Activated T-cell treated with anti-CD3 and anti-CD28 coated beads for 4 hours (primary cell): Measurements from ENCODE around the gene ZNF556.
"Not testable (repeated sequence)": the region's sequence is repeated elsewhere in the genome, so short reads cannot be mapped to it uniquely, and the experiment has no call there.

ENCODE experiments used
- DNase-seq: peaks from one replicate; pipeline ENCODE4 v3.0.0-alpha.2; 2020

Gene ZNF556

DNA sequence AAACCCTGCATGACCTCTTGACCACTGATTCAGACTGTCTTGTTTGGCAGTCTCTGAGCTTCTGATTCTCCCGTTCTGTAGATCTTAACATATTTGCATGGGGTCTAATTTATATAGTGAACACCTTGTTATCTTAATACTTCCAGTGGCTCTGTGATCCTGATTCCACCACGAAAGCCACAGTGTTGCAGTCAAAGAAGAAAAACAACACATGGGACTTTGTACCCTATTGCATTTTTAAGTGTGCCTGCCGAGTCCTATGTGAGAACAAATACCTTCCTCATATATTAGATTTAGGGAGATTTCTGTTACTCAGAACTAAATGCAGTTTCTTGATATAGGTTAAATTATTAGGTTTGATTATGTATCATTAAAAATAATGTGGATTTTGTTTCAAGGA is 12.3 kb upstream of the ZNF556 start:
- DNase-seq = no peak

DNA sequence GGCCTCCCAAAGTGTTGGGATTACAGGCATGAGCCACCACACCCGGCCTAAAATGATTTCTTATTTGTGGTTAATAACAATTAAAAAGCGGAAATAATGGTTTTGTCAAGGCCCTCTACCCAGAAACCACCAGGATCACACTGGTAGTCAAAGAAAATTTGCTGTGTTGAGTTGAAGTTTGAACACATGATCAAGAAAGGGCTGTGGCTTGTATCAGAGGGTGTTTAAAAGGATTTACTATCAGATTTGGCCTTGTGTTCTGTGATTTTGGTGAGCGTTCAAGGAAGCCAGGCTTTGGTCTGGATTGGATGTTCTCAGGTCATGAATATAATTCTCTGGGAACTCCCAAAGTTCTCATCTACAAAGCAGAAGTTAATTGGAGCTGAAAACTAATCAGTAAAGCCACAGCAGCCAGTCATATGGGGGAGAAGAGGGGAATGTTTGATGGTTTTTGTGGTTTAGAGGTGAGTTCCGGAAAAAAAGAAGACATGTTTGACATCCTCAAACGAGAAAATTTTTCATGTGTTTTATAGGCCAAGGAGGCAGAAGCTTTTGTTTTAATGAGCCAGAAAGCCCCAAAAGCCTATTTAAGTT is 10.6 kb upstream of the ZNF556 start:
- no peak for DNase-seq

- DNase-seq = no peak
Measured at GRCh38 chr19:2858864-2859263, 8.3 kb upstream of the ZNF556 start.

GRCh38 chr19:2863816-2864215 is 3.3 kb upstream of the ZNF556 start:
- no peak for DNase-seq

GRCh38 chr19:2865334-2866100 is 1.6 kb upstream of the ZNF556 start:
- no peak for DNase-seq

DNA sequence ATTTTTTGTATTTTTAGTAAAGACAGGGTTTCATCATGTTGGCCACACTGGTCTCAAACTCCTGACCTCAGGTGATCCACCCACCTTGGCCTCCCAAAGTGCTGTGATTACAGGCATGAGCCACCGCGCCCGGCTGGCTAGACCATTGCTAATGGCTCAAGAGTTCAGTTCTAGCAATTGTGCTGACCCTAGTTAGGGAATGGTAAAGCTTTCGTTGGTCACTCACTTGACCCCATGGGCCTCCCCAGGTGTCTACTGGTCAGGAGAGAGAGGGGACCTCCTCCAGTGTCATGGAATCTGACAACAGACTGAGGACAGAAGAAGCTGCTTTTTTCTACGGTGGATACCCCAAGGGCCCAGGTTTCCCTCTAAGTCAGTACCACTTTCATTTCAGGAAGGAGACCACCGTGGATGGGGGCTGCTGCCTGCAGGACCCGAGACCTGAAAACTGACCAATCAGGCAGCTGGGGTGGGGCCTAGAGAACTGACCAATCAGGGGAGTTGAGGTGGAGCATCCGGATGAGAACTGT is 575 bp upstream of the ZNF556 start:
- no peak for DNase-seq

GRCh38 chr19:2869618-2870017 is 2.5 kb downstream of the ZNF556 start:
- DNase-seq = no peak

- DNase-seq = not testable (repeated sequence)
Measured at GRCh38 chr19:2872175-2872574, 5.0 kb downstream of the ZNF556 start.

DNA sequence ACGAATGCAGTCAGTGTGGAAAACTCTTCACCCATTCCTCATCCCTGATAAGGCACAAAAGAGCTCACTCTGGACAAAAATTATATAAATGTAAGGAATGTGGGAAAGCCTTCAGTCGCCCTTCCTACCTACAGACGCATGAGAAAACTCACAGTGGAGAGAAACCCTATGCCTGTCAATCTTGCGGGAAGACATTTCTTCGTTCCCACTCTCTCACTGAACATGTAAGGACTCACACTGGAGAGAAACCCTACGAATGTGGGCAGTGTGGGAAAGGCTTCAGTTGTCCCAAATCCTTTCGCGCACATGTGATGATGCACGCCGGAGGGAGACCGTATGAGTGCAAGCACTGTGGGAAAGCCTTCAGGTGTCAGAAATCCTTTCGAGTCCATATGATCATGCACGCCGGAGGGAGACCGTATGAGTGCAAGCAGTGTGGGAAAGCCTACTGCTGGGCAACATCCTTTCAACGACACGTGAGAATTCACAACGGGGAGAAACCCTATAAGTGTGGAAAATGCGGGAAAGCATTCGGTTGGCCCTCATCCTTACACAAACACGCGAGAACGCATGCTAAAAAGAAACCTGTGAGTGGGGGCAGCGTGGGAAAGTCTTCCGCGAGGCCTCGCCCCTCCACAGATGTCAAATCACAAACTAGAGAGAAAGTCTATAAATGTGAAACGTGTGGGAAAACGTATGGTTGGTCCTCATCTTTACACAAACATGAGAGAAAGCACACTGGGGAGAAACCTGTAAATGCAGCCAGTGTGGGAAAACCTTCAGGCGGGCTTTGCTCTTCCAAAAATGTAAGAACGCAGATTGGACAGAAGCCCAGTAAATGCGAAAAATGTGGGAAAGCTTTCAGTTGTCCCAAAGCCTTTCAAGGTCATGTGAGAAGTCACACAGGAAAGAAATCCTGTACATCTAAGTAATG is 10.5 kb downstream of the ZNF556 start:
- DNase-seq = no peak

- DNase-seq = no peak
Measured at GRCh38 chr19:2883686-2884439, 16.7 kb downstream of the ZNF556 start.

DNA sequence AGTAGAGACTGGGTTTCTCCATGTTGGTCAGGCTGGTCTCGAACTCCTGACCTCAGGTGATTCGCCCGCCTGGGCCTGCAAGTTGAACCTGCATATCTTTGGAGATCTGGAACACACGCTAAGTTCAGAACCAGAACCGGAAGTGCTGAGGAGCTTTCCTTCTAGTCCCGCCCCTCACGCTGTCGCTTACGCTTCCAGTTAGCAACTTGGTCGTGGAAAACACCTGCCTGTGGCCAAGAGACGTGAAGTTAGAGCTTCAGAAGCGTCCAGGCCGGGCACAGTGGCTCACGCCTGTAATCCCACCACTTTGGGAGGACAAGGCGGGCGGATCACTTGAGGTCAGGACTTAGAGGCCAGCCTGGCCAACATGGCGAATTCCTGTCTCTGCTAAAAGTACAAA is 18.6 kb downstream of the ZNF556 start:
- no peak for DNase-seq

DNA sequence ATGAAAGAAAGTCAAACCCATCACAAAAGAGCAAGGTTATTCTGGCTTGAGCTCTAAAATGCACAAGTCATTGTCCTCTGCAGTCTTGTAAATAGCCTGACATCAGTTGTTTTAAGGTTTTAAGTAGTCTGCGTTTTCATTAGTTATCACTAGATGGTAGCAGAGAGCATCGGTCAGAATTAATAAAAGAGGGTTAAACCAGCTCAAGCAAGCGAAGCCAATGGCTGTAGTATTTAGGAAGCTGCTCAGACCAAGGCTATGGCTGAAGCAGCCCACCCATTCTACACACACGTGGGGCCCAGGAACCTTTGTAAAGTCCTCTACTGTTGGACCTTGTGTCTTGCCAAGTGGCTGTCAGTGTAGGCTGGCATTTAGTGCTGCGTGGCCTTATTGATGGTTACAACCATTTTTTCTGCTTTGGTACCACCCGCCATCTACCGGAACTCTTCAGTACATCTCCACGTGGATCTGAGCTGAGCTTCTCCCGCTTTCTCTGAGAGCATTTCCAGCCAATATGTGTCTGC is 20.3 kb downstream of the ZNF556 start:
- DNase-seq = no peak

- peak; percentile 36 for DNase-seq
Measured at GRCh38 chr19:2888731-2889224, 21.6 kb downstream of the ZNF556 start.

- not testable (repeated sequence) for DNase-seq
Measured at GRCh38 chr19:2890531-2890930, 23.4 kb downstream of the ZNF556 start.

- DNase-seq = no peak
Measured at GRCh38 chr19:2896694-2897093, 29.6 kb downstream of the ZNF556 start.

DNA sequence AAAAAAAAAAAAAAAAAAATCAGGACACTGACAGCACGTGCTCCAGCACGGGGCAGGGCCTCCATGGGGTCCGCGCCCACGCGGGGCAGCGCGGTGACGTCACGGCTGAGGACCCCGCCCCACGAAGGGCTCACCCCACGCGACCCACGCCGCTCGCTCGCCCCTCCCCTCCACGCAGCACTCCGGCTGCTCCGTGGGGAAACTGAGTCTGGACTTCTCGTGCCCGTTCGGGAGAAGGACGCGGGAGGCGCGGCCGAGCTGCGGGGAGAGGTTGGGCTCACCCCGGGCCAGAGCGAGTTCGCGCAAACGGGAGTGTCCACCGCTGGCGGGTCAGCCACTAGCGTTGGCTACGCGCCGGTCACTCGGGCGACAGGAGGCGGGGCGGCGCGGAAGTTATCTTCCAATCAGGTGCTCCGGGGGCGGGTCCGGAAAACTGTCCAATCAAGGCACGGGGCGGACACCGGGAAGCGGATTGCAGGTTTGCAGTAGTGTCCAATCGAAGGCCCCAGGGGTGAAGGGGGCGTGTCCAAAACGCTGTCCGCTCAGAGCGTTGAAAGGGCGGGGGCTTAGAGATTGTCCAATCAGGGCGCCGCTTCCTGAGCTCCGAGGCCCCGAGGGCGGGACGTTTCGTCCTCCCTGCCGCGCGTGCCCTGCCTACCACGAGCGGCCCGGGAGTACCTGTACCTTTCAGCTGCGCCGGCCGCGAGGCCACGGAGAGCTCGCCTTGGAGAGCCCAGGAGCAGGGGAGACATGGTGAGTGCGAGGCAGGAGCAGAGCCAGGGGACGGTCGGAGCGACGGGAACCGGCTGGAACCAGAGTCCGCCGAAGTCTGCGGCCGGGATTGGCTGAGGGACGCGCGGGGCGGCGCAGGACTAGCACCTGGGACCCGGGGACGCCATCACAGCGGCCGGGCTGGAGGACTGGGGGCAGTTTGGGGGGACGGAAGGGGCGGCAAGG is 33.4 kb downstream of the ZNF556 start, which contains the start of gene ZNF57:
ZNF57 (plus strand) TSS at position 633 of the 957 bp plus-strand sequence; CDS start at position 751, 118 bp downstream.
- peak; percentile 95 for DNase-seq

- no peak for DNase-seq
Measured at GRCh38 chr19:2902590-2903218, 35.6 kb downstream of the ZNF556 start.

GRCh38 chr19:2903326-2903725 is 36.2 kb downstream of the ZNF556 start:
- DNase-seq = not testable (repeated sequence)

- no peak for DNase-seq
Measured at GRCh38 chr19:2905918-2906519, 38.9 kb downstream of the ZNF556 start.
